Activated naive CD4-positive, alpha-beta T cell treated with Interleukin-2 at 50 U/mL for 16 hours (primary cell): Measurements from ENCODE around the gene STUM.
"Not testable (repeated sequence)": the region's sequence is repeated elsewhere in the genome, so short reads cannot be mapped to it uniquely, and the experiment has no call there.

Experiments used
- DNase-seq: peaks from one replicate; pipeline ENCODE4 v3.0.0-alpha.2; 2020

Gene STUM

DNA sequence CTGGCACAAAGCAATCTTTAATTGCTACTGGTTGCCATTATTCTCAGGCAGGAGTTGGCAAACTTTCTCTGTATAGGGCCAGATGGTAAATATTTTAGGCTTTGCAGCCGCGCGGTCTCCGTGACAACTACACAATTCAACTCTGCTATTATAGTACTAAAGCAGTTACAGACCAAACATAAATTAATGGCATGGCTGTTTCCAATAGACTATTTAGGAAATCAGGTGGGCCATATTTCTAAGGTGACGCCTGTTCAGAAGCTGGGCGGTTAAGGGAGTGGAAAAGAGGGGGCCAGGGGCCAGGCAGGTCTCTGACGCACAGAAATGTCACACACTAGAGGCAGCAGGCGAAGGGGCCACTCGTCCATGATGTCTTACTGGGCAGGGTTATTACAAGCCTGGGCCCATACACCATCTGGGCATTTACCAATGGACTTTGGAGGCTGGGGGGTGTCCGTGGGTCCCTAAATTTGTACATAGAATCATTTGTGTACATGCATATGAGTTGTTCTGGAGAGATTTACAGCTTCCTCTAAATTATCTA lies 80.1 kb downstream of the STUM start:
- DNase-seq, result no peak

DNA sequence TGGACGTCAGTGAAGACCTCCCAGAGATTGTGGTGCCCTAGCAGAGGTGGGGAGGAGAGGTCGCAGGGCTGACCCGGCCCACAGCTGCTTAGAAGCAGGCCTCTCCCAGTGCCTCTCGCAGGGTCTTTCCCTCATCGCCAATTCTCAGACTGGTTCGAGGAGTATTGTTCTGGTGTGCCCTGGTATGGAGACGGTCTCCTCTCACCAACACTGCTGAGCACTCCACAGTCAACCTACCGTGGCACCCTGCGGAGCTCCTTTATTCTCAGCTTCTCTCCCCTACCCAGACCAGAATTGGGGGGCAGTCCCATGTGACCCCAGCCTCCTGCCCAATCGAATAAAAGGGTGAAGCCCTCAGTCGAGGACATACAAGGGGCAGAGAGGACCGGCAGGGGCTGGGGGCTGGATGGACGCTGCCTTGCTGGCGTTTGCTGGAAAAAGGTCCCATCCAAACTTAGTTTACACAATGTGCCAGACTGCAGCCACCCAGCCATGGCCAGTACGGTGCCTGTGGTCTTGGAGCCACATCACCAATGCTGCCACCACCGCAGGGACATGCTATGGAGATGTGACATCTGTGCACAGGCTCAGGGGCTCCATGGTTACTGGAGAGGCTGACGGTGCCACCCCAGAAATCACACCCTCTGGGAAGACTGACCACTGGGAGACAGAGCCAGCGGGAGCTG lies 80.8 kb downstream of the STUM start:
- peak; percentile 0 for DNase-seq

DNA sequence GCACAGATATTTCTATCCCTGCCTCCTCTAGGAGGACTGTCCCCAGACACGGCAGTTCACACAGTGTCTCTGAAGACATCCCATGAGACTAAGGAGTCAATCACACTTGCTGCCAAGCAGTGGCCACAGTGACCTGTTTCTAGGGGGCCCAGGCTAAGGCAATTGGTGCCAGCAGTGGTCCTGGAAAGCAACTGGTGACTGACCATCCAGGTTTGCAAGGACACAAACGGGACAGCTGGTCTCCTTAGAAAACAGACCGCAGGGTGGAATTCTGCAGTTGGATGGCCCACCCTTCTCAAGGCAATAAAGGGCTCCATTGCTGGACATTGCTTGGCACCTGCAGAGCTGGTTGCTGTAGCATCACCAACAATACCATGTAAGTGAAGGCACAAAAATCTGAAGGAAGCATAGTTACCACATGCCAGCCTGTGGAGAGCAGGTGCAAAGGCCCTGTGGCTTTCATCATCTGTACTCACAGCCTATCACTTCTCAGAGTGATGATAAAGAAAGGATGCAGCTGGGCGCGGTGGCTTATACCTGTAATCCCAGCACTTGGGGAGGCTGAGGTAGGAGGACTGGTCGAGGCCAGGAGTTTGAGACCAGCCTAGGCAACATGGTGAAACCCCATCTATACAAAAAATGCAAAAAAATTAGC lies 81.5 kb downstream of the STUM start:
- peak; percentile 0 for DNase-seq

DNA sequence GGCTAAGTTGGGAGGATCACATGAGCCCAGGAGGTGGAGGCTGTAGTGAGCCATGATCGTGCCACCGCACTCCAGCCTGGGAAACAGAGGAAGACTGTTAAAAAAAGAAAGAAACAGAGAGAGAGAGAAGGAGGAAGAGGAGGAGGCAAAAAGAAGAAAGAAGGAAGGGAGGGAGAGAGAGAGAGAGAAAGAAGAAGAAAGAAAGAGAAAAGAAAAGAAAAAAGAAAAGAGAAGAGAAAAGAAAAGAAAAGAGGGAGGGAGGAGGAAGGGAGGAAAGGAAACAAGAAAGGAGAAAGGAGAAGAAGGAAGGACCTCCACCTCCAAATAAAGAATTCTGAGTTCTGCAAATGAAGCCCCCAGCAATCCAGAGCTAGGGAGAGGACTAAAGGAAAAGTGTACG lies 82.0 kb downstream of the STUM start:
- DNase-seq, result no peak

DNA sequence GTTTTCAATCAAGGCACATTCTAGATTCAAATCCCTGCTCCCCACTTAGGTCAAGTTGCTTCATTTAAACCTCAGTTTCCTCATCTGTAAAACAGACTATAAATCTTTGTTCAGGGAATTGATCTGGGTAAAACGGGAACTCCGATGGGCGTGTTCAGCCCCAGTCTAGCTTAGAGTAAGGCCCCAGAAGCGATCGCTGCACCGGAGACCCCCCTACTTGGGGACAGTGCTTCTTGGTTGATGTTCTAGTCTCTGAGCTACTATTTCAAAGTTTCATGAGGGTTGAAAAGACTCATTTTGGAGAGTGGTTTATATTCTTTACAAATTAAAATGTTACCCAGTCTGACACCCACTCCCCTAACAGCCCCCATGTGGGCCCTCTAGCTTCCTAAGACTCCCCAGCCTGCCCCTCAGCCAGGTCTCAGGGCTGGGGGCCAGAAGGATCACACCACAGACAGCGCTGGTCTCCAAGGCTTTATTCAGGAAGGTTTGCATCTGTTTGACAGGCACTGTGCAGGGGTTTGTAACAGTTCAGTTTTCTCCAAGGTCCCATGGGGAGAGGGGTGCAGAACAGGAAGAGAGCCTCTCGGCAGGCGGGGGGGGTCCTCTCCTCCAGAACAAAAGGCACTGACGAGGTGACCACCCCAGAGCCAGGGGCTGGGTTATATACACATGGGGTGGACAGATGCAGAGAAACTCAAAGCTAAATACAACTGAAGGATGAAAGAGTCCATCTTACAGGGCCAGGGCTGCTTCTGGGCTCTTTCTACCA lies 82.9 kb downstream of the STUM start:
- DNase-seq, result peak; percentile 1

DNA sequence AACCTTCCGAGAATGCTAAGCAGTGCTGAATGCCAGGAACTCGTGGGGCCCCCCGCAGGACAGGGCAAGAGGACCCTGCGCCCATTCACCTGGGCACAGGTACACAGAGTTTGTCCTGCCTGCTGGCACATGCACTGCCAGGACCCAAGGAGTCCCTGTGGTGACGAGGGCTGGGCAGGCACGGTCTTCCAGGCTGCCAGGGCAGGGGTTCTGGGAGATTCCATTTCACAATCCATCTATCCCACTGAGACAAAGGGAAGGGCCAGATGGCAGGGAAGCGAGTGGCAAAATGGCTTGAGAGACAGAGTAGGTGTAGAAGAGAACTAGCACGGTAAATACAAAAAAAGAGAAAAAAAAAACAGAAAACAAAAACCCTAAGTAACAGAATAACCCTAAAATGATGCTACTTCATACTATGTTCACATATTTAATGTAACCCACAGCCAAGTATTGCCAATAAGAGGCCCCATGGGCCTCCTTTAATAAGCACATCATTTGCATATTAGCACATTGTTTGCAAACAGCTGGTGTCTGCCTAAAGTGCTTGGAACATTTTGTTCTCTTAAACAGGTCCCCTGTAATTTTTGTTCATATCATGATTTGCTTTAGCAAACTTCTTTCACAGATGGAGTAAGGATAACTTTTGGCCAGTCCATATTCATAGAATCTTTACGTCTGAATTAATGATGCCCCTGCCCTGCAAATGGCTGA lies 83.8 kb downstream of the STUM start:
- DNase-seq, result no peak

DNA sequence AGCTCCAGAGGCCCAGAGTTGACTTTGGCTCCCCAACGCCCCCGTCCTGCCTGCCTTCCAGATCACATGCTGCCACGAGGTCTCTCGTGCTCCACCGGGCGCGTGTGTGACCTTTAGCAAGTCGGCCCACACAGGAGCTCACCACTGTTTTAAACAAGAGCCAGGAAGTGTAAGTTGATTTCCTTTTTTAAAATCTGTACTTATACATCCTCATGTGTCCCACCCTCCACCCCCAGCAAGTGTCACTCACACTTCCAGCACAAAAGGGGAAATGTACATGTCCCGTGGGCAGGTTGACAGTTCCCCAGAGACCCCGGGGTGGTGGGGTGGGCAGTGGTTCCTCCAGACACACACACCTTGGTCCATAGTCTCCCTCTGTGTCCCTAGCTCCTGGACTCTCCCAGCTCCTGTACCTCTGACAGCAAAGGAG lies 84.4 kb downstream of the STUM start:
- no peak for DNase-seq

DNA sequence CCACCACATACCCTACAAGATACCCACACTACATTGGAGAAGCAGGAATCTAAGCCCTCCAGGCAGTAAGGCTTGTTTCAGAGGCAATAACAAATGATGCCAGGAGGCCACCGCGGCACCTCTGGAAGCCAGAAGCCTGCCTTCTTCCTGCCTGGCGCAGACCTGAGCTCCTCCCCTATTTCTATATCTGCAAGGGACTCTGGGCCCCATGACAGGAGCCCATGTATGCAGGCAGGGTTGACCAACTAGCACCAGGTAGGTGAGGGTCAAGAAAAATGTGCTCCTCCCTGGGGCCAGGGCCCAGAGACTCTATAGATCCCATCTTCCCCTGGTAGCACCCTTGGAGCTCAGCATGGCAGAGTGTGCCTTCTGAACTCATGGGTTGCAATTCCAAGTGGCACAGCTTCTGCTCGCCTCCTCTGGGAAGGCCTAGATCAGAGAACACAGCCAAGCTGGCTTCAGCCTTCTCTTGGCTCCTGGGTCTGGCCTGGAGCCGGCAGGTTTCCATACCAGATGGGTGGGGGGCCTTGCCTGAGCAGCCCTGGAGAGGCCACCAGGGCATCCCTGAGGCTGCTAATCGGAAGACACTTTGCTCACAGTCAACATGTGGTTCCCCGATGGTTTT lies 85.1 kb downstream of the STUM start:
- DNase-seq, result no peak

DNA sequence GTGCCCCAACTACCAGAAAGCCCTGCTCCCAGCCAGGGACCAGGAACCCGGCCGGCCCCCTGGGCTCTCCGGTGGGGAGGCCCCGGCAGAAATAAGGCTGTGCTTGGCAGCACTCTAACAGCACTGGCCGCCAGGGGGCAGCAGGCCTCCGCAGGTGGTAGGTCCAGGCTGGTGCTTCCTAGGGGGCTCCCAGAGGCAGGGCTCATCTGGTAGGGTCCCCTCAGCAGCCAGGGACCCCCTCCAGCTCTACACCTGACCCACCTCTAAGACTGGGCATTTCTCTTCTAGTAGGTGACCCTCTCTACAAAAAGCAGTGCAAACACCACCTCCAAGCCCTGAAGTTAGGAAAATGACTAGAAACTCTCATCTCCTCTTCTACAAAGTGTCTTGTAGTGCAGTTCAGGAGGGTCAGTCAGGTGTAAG lies 85.6 kb downstream of the STUM start:
- peak; percentile 84 for DNase-seq

DNA sequence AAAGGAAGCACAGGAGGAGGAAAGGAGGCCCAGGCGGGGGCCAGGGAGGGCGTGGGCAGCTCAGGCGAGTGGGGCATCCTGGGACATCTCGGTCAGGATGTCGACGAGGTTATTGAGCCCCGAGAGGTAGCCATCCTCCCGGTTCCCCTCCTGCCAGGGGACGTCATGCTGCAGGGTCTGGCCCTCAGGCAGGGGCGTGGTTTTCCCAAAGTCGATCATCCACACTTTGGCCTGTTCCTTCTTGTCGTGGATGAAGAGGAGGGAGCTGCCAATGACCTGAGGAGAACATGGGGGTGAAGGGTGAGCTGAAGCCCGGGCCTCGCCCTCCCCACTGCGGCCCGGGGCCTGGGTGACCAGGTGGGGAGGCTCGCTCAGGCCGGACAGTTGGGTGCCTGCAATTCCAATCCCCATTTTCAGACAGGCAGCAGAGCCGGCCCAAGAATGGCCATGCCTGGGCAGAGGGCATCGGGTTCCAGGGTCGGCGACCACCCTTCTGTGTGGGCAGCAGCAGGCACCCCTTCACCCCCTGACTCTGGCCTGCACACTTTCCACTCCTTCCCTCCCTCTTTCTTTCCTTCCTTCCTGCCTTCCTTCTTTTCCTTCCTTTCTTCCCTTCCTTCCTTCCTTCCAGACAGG lies 86.2 kb downstream of the STUM start:
- no peak for DNase-seq

DNA sequence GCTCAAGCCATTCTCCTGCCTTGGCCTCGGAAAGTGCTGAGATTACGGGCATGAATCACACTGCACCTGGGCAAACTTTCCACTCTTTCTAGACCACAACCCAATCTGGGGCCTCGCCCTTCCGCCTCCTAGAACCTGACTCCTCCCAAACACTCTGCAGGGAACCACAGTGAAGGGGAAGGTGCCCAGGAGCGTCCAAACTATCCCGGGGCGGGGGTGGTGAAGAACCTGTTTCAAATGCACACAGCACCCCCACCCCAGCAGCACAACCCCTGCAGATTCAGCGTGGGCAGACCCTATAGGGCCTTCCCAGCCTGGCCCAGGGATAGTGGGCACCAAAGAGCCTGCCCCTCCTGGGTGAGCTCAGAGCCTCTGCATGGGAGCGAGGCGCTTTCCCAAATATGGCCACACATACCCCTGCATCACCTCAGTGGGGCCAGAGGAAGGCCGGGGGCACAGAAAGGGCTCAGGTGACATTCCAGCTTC lies 86.9 kb downstream of the STUM start:
- DNase-seq, result peak; percentile 57

DNA sequence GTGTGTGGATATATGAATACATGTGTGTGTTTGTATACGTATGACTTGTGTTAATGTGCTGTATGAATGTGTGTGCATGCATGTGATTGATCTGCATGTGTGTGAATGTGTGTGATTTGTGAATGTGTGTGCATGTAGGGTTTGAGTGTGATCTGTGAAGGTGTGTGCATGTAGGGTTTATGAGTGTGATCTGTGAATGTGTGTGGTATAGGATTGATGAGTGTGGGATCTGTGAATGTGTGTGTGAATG lies 88.2 kb downstream of the STUM start:
- DNase-seq, result no peak

DNA sequence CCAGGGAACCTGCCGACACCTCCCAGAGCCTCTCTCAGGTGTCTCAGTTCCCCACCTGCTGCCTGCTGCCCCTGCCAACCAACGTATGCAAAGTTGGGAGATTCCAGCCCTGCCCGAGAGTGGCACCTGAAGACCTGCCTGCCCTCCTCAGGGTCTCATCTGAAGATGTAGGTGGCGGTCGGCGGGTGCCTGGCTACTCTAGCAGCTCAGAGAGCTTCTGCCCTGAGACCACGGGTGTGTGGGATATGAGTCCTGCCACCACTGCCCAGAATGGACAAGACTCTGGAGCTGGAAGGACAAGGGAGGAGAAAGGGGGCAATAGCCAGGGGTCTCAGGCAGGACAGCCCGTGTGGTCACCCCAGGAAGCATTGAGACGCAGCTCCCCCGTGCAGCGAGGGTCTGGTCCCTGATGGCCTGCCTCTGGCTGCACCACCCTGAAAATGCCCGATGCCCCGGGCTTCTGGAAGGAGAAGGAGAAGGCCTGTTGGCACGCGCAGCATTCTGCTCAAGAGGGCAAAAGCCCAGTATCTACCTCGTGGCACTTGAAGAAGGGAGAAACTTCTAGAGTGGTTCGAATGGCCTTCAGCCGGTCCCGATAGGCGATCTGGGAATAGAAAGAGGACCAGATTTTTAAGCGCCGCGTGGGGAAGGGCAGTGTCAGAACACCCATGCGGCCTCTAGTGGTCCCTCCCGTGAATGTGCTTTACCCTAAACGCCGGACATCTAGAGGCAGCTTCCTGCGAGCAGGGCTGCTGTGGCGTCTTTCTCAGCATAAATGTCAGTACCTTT lies 88.8 kb downstream of the STUM start:
- DNase-seq, result no peak

DNA sequence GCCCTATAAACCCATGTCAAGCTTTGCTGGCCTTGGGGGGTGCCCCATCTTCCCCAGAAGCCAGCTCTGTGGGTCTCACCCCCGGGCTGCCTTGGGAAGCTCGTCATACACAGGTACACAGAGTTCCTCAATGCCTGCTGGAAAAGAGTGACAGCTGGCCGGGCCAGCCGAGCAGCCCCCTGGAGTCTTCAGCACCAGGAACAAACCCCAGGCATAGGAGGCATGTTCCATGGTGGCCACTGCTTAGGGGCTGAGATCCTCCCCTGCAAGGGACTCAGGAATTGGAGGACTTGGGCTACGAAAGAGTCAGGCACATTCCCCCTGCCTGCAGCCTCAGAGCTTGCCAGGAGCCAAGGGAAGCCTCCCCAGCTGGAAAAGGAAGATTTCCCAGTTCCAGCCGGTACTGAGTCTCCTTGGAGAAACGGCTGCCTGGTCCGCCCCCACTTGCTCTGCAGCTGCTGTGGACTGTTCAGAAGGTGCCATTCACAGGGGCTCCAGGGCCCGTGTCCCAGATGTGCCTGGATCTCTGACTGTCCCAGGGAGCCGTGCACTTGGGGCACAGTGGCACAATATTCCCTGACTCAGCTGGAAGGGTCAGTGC lies 89.5 kb downstream of the STUM start:
- DNase-seq, result peak; percentile 1

DNA sequence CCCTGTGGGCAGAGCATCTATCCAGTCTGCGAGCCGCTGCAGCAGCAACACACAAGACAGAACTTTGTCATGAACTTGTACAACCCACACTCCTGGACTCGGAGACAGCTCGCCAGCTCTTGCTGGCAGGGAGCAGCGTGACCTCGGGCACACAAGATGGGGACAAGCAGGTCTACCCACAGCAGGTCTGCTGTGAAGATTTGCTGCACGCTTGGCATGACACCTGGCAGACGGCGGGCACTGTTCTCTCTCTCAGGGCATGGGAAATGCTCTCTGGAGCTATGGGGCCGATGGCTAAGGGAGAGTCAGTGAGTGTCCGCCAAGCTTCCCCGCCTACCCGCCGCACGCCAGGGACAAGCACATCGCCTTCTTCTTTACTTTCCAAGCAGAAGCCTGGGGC lies 90.0 kb downstream of the STUM start:
- DNase-seq, result peak; percentile 0

DNA sequence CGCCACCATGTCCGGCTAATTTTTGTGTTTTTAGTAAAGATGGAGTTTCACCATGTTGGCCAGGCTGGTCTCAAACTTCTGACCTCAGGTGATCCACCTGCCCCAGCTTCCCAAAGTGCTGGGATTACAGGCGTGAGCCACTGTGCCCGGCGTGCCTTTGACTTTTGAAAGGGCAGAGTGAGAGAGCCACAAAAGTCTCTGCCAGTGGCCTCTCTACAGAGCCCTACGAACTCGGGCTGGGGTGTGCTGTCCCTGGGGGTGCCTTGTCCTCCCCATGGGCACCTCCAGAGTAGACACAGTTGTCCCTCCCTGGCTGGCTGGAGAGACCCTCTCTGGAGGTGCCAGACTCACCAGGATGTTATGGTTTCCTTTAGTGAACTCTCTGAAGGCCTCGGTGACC lies 90.6 kb downstream of the STUM start:
- not testable (repeated sequence) for DNase-seq

DNA sequence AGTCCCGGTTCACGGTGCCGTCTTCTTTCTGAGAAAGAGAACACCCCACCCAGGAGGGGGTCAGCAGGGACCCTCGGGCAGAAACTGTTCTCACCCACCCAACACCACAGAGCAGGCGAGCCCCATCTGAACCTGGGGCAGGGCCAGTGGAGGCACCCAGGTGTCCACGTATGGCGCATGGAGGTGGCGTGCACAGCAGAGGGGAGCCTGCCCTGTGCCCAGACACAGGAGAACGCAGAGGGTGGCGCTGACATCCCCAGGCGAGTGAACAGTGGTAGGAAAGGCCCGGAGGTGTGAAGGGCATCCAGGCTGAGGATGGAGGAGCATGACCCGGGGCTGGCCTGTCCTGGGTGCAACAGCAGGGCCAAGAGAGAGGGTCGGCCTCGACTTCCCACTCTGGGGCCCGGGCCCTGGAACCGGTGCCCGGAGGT lies 91.1 kb downstream of the STUM start:
- no peak for DNase-seq

DNA sequence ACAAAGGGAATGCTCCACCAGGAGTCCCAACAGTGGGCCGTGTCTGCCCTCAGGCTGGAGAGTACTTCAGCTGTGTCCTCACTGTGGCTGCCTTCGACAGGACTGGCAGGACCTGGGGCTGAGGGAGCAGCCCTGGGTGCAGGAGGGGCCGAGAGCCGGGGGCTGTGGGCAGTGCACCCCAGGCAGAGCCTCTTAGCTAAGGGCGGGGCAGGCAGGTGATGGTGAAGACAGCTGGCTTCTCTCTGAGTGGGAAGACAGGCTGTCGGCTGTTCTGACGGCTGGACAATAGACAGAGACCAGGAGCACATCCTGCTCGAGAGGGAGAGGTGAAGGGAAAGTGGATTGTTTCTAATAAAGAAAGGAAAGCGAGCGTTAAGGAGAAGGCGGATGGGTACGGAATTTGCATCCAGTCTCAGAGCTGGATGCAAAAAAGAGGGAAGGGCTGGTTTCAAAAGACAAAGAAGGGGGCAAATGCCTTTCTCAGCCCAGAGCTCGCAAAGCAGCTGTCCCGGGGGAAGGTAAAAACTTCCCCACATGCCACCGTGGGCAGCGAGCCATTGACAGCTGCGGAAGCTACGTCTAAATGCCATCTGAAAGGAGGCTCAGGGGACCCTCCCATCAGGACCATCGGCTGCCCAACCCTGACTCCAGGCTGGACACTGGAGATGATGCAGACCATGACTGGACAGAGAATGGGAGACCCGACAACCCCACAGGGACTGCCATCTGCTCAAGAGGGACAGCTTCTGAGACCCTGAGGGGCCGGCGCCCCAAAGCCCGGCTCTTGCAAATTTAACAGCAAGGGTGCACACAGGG lies 92.0 kb downstream of the STUM start:
- no peak for DNase-seq

DNA sequence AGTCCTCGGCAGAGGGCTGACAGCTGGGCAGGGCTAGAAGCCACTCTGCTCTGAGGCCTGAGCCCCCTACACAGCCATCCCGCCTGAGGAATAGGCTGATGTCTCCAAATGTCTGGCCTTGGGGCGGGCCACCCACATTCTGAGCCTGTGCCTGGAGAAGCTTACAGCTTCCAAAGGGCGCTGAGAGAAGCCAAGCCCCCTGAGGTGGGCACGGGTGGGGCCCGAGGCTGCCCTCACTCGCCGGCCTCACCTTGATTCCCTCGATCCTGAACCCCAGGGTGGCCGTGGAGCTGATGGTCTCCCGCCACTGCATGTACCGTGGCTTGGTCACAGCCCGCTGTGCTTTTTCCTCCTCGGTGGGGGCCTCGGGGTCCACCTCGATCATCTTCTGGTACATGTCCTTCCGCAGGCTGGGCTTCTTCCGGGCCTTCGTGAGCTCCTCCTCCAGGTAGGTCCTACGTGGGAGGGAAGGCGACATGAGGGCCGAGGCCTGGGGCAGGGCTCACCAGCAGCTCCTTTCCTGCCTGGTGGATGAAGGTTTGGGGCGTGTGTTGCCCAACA lies 93.2 kb downstream of the STUM start:
- no peak for DNase-seq

DNA sequence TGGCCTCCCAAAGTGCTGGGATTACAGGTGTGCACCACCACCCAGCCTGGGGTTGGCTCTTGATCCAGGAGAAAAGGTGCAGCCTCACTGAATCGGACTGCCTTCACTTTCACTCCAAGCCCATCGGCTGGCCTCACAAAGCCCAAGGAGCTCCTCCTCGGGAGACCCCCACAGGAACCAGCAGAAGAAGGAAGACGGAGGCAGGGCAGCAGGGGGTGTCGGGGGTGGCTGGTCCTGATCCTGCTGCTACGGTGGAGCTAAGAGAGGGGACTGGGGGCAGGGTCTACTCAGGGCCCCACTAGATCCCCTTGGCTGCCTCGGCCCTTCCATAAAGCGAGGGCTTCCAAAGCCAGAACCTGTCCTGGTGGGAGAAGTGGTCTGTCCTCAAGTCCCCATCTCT lies 93.9 kb downstream of the STUM start:
- DNase-seq, result no peak
